Activated CD8-positive, alpha-beta T cell treated with anti-CD3 and anti-CD28 coated beads for 36 hours (primary cell): ENCODE data around the gene FOXP1. TPM values are rescaled to one million over a fixed set of nuclear protein-coding genes. Genes with fewer than 3 reads are reported as not detected.
A peak's percentile ranks its signal among the peaks of the same experiment; 100 is the strongest.

Experiments used
- ATAC-seq: fragments of 200-7000 bp; cut with Tn5 transposase; one replicate; pipeline ENCODE4 v1.10.0; 2021; ENCODE audit warnings: mild to moderate bottlenecking, moderate library complexity
- CTCF ChIA-PET: fragments of 350-600 bp; sonication (Branson Sonifier 250); formaldehyde crosslinking; loops from one replicate; lab custom pipeline; 2021; ENCODE audit warnings: antibody characterized with exemption; lab: Charles Lee
- POLR2A ChIA-PET: fragments of 350-600 bp; sonication (Branson Sonifier 250); formaldehyde crosslinking; loops from one replicate; lab custom pipeline; 2021; ENCODE audit warnings: antibody characterized with exemption; lab: Charles Lee
- DNase-seq: peaks from one replicate; pipeline ENCODE4 v3.0.0-alpha.2; 2020
- H3K27ac Mint-ChIP-seq: one replicate; pipeline ENCODE4 v1.8.0; 2021; ENCODE audit warnings: mild to moderate bottlenecking, mixed read lengths
- H3K27me3 Mint-ChIP-seq: one replicate; pipeline ENCODE4 v1.8.0; 2021; ENCODE audit warnings: mixed read lengths
- H3K36me3 Mint-ChIP-seq: one replicate; pipeline ENCODE4 v1.8.0; 2021; ENCODE audit warnings: low read depth, mixed read lengths
- H3K4me1 Mint-ChIP-seq: one replicate; pipeline ENCODE4 v1.8.0; 2021; ENCODE audit warnings: low read depth, mixed read lengths
- H3K4me3 Mint-ChIP-seq: one replicate; pipeline ENCODE4 v1.8.0; 2021; ENCODE audit warnings: mild to moderate bottlenecking, moderate library complexity, mixed read lengths
- H3K9me3 Mint-ChIP-seq: one replicate; pipeline ENCODE4 v1.8.0; 2021; ENCODE audit warnings: mixed read lengths
- intact Hi-C: fragments of 100-400 bp; cut with micrococcal nuclease; formaldehyde crosslinking; loops from one replicate; pipeline ENCODE4 v1.10.0; 2022
- total RNA-seq, 2 experiments: library from RNA; stranded (reverse); gene quantifications; one replicate each; pipeline ENCODE4 v1.2.3, GENCODE V29; 2021
- TF ChIP-seq, protein P1 (sequence below): fragments of 200-600 bp; IDR thresholded peaks from one replicate; pipeline ENCODE4 v1.8.0; 2022; ENCODE audit warnings: antibody characterized with exemption, mild to moderate bottlenecking

FOXP1 gene
- total RNA-seq, 2 experiments from 2014 or later: 145 to 153 TPM

DNA sequence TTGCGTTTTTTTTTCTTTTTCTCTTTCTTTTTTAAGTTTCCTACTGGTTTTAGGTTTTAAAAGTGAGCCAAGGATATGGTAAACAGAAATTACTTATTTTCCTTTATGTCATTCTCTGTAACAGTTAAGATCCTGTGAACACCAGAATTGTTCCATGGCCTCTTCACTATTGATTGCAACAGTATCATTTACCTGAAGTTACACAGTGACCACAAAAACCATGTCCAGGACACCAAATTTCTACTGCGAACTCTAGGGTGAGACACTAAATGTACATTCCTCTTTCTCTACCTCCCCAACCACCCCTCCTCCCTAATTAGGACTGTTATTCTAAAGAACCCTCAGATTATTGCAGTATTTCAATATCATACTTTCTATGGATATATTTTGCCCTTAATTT, 280.9 kb downstream of the FOXP1 start:
- H3K36me3 Mint-ChIP-seq: peaks cover 55% of the 10 kb centered on the region
- intact Hi-C loops: loop anchor here (5.0 to 10.0 kb wide), 4 partner anchors 182 to 295 kb away; no protein-coding TSS in a partner anchor
- no peaks in the 10 kb centered on the region for H3K9me3 Mint-ChIP-seq
- H3K4me1 Mint-ChIP-seq: peaks cover 52% of the 10 kb centered on the region
- peak overlapping the region; percentile 89 for H3K4me3 Mint-ChIP-seq
- TF ChIP-seq, protein P1, sequence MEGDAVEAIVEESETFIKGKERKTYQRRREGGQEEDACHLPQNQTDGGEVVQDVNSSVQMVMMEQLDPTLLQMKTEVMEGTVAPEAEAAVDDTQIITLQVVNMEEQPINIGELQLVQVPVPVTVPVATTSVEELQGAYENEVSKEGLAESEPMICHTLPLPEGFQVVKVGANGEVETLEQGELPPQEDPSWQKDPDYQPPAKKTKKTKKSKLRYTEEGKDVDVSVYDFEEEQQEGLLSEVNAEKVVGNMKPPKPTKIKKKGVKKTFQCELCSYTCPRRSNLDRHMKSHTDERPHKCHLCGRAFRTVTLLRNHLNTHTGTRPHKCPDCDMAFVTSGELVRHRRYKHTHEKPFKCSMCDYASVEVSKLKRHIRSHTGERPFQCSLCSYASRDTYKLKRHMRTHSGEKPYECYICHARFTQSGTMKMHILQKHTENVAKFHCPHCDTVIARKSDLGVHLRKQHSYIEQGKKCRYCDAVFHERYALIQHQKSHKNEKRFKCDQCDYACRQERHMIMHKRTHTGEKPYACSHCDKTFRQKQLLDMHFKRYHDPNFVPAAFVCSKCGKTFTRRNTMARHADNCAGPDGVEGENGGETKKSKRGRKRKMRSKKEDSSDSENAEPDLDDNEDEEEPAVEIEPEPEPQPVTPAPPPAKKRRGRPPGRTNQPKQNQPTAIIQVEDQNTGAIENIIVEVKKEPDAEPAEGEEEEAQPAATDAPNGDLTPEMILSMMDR: no peak
- peak overlapping the region; percentile 97 for H3K27ac Mint-ChIP-seq
- H3K27me3 Mint-ChIP-seq: no peaks in the 10 kb centered on the region
- no peak for ATAC-seq
- POLR2A ChIA-PET: interaction anchor here (1.0 to 8.1 kb wide), 17 partner anchors 9 to 302 kb away, joined by 3 to 93 read pairs (median 11); partner anchors contain the start of gene FOXP1
- DNase-seq: peak; percentile 31
- CTCF ChIA-PET: interaction anchor here (0.8 to 1.8 kb wide), 4 partner anchors 73 to 283 kb away, joined by 3 to 8 read pairs (median 6); no protein-coding TSS in a partner anchor

GRCh38 chr3:71300951-71301393, 282.6 kb downstream of the FOXP1 start:
- Mint-ChIP-seq H3K27ac (peak overlapping the region; percentile 97), H3K27me3 (no peaks in the 10 kb centered on the region), H3K36me3 (peaks cover 68% of the 10 kb centered on the region), H3K9me3 (no peaks in the 10 kb centered on the region), H3K4me1 (peaks cover 57% of the 10 kb centered on the region), H3K4me3 (peak overlapping the region; percentile 89)
- ATAC-seq (peak; percentile 70), DNase-seq (peak; percentile 51)
- intact Hi-C loops: loop anchor here (1.0 to 10.0 kb wide), 5 partner anchors 74 to 294 kb away; no protein-coding TSS in a partner anchor
- CTCF ChIA-PET: interaction anchor here (0.9 to 1.8 kb wide), 11 partner anchors 70 to 286 kb away, joined by 3 to 8 read pairs (median 4); no protein-coding TSS in a partner anchor
- POLR2A ChIA-PET: interaction anchor here (0.5 to 8.1 kb wide), 27 partner anchors 35 to 1329 kb away, joined by 3 to 93 read pairs (median 4); partner anchors contain the start of gene FOXP1
- TF ChIP-seq, protein P1: no peak

GRCh38 chr3:71299160-71299559, 284.4 kb downstream of the FOXP1 start:
- peak overlapping the region; percentile 97 for H3K27ac Mint-ChIP-seq
- peaks cover 75% of the 10 kb centered on the region for H3K4me1 Mint-ChIP-seq
- H3K4me3 Mint-ChIP-seq: peak overlapping the region; percentile 89

GRCh38 chr3:71294919-71295318, 288.6 kb downstream of the FOXP1 start:
- intact Hi-C loops: no loop called here
- CTCF ChIA-PET: no interaction called here
- no peak for DNase-seq
- no peaks in the 10 kb centered on the region for H3K27me3 Mint-ChIP-seq
- peaks cover 76% of the 10 kb centered on the region for H3K4me1 Mint-ChIP-seq
- POLR2A ChIA-PET: interaction anchor here (0.6 to 1.2 kb wide), 3 partner anchors 13 to 164 kb away, joined by 3 read pairs; no protein-coding TSS in a partner anchor
- peak overlapping the region; percentile 70 for H3K27ac Mint-ChIP-seq
- no peak overlapping the region for H3K4me3 Mint-ChIP-seq
- H3K9me3 Mint-ChIP-seq: peaks cover 2% of the 10 kb centered on the region
- ATAC-seq: no peak
- TF ChIP-seq, protein P1: no peak
- H3K36me3 Mint-ChIP-seq: peaks cover 73% of the 10 kb centered on the region

More at GRCh38 chr3:71299160-71299559, 284.4 kb downstream of the FOXP1 start:
- TF ChIP-seq, protein P1: no peak
- no peaks in the 10 kb centered on the region for H3K9me3 Mint-ChIP-seq
- no peaks in the 10 kb centered on the region for H3K27me3 Mint-ChIP-seq
- peaks cover 73% of the 10 kb centered on the region for H3K36me3 Mint-ChIP-seq
- POLR2A ChIA-PET: interaction anchor here (0.6 to 8.1 kb wide), 12 partner anchors 10 to 285 kb away, joined by 3 to 93 read pairs (median 9); partner anchors contain the start of gene FOXP1
- peak; percentile 76 for DNase-seq
- CTCF ChIA-PET: interaction anchor here (1.0 to 1.4 kb wide), 2 partner anchors 9 to 286 kb away, joined by 3 read pairs; no protein-coding TSS in a partner anchor
- peak; percentile 58 for ATAC-seq
- intact Hi-C loops: no loop called here

GRCh38 chr3:71290301-71290700, 293.2 kb downstream of the FOXP1 start:
- Mint-ChIP-seq H3K27me3 (no peaks in the 10 kb centered on the region), H3K36me3 (peaks cover 54% of the 10 kb centered on the region), H3K9me3 (peaks cover 2% of the 10 kb centered on the region), H3K27ac (peak overlapping the region; percentile 43), H3K4me3 (no peak overlapping the region), H3K4me1 (peaks cover 65% of the 10 kb centered on the region)
- no peak for ATAC-seq
- intact Hi-C loops: no loop called here
- TF ChIP-seq, protein P1: no peak
- ChIA-PET POLR2A (interaction anchor here (1.0 kb wide), 1 partner anchor 221 kb away, joined by 3 read pairs; no protein-coding TSS in a partner anchor), CTCF (interaction anchor here (0.8 kb wide), 1 partner anchor 10 kb away, joined by 3 read pairs; no protein-coding TSS in a partner anchor)
- DNase-seq: no peak
